Stimulated activated CD8-positive, alpha-beta memory T cell treated with anti-CD3 and anti-CD28 coated beads, Interleukin-12 subunit alpha, Interleukin-12 subunit beta, amount 100 ng/mL, for 4 hours (primary cell): ENCODE data around the gene APBB1.

Experiments
- DNase-seq: peaks from one replicate; pipeline ENCODE4 v3.0.0-alpha.2; 2020; ENCODE audit warnings: low read depth

APBB1 gene

GRCh38 chr11:6419009-6419631 lies at the start of gene APBB1:
Gene APBB1 (minus strand): TSS chr11:6419094. CDS start chr11:6411347, 7,747 bp downstream.
- peak; percentile 57 for DNase-seq

GRCh38 chr11:6459099-6459450 lies 40.2 kb upstream of the APBB1 start:
- DNase-seq, result no peak

DNA sequence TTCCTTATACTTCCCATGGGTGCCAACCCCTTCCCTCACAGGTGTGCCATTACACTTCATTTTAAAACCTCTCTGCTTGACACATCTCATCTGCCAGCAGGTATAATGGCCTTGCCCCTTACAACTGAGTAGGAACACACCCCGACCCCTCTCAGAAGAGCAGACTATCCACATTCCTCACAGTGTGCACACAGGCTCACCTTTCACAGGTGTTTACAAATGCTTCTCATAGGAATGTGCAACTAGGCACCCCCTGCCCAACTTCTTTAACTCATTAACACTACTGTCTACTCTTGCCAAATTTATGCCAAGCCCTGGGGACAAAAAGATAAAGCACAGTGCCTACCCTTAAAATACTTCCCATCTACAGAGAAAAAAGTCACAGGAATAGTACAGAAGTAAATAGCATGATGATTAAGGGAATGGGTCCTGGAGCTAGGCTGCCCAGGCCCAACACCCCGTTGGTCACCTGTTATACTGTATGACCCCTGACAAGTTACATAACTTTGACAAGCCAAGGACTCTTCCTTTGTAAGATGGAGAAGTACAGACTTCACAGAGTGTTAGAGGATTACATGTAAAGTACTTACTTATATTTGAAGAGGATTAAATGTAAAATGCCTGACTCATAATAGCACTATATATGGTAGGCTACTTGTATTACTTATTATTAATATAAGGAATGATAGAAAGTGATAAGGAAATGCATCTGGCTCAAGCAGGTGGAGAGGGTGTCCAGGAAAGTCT lies 39.6 kb upstream of the APBB1 start:
- no peak for DNase-seq

DNA sequence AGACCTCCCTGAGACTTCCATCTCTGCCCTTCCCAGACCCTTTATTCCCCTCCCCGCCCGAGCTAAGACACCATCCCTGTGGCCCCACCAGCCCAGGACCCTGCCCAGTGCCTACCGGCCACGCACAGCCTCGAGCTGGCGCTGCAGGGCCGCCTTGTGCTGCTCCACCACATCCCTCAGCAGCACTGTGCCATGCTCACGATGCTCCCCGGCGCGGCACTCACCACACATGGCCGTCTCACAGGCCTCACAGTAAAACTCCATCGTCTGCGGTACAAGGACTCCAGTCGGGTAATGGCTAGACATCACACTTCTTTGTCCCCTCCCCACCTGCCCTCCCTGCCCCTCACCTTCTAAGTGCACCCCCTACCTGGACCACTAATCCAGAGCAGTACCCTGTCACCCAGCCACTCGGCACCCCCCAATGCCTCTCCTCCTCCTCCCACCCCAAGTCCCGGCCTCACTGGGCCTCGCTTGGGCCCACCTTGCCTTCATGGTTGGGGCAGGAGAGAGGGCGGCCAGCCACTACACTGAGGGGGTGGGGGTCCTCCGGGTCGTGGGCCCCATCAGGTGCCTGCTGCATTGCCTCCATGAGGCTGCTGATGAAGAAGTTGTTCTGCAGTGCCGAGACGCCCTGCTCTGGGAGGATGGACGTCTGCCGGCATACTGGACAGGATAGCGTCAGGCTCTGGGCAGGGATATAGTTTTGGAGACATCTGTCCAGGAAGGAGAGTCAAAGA lies 38.9 kb upstream of the APBB1 start:
- no peak for DNase-seq

GRCh38 chr11:6456361-6457073 lies 37.6 kb upstream of the APBB1 start:
- no peak for DNase-seq

GRCh38 chr11:6455070-6455469 lies 36.2 kb upstream of the APBB1 start:
- DNase-seq, result no peak

DNA sequence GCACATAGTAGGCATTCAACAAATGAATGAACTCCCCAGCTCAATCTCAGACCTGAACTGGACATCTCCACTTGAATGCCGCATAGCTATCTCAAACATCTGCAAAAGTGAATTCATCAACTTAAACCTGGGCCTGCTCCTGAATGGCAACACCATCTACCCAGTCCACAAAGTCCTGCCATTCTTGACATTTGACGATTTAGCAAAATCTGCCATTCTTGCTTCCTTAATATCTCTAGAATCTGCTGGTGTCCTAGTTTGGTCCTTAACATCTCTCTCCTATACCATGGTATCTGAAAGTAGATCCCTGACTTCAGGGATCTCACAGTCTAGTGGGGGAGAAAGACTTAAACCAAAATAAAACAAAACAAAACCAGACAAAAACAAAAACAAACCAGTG lies 34.3 kb upstream of the APBB1 start:
- no peak for DNase-seq

DNA sequence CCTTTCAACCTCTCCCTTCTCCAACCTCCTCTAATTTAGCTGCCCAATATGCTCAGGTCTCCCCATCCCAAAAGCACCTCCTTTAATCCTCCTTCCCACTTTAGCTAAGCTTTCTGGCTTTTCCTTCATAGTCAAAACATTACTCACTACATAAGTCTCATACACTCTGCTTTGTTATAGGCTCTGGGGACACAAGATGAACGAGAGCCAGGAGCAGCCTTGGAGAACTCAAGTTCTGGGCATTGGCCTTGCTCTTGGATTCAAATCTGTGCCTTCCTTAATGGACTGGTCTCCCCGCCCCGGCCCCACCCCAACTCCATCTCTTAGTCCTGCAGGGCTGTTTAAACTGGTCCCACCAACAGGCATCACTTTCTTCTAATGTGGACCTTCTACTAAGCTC lies 33.3 kb upstream of the APBB1 start:
- DNase-seq, result no peak

DNA sequence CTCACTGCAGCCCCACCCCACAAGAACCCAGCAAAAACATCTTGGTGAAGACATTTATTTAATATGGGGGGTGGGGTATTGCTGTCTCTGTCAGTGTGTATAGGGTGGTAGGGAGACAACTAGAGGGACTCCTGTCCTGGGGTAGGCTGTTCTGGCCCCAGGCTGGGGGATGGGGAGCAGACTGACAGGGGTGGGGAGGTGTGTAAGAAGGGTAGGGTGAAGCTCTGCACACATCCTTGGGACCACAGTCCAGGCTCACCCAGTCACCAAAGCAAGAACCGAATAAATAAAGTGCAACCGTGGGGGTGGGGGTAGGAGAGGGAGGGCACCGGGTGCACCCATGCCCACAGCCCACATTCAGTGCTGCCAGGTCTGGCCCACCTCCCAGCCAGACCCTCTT lies 29.7 kb upstream of the APBB1 start:
- DNase-seq, result no peak

DNA sequence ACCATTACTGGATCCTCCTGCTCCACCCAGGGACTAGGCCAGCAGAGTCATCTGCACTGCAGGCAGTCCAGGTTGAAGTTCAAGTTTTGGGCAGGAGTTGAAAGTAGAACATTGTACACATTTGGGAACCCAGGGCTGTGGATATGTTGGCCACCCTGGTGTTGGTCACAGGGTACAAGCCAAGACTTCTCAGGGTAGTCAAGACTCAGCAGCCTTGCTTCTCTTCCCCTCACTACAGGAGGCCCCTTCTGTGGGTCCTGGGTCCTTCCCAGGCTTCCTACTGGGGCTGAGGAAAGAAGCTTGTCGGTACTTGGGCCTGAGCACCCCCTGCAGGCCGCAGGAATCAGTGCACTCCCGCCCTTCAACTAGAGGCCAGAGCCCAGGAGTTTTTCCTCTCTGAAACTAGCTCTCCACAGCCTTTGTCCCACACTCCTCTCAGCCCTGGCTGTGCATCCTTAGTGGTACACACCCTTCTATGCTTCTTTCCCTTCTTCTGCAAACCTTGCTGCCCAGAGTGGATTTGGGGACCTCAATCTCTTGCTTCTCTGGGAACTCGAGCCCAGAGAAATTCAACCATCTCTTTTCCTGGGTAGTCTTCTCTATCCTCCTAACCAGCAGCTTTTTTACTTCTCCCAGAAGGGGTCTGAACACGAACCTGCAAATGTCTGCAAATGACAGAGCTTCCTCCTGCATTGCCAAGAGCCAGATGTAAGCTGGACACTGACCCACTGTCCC lies 24.5 kb upstream of the APBB1 start:
- peak; percentile 14 for DNase-seq

GRCh38 chr11:6442441-6442840 lies 23.5 kb upstream of the APBB1 start:
- no peak for DNase-seq

DNA sequence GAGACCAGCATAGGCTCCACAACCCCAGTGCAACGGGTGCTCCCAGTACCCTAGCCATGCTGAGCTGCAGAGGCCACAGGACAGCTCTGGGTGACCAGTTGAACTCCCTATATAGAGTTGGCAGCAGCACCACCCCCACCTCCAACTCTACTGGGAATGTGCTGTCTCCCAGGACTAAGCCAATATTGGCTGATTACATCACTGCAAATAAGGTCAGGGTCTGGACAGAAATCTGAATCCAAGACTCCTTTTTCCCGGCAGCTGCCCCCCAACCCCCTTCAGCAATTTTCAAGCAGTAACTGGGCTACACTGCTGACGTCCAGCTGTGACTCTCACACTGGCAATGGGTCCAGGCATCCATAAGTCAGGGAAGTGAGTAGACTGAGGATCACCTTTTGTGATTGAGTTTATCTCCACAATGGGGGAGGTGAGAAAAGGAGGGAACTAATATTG lies 22.0 kb upstream of the APBB1 start, which contains the start of gene HPX:
HPX (minus strand) TSS at position 82 of the 453 bp plus-strand sequence; CDS start at position 58, 24 bp downstream.
- no peak for DNase-seq

DNA sequence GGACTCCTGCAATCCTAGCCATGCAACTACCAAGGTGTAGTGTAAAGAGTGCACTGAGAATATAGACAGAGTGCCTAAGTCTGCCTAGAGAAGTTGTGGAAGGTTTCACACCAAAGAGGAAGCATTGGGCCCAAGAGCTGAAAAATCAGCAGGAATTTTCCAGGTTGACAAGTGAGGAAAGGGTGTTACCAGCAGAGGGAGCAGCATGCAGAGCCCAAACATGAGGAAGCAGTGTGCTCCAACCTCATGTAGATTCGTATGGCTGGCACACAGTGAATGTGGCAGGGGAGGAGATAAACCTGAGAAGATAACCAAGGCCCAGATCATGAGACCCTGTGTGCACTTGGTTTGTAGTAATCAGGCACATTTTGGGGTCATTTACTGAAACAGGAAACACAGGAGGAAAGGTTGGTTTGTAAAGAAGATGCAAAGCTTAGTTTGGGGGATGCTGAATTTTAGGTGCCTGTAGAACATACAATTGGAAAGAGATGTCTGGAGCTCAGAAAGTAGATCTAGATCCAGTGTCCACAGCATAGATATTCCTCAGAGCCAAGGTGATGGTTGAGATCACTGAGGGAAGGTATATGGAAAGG lies 20.2 kb upstream of the APBB1 start:
- no peak for DNase-seq

- DNase-seq, result no peak
Observed at GRCh38 chr11:6437993-6438392, 19.1 kb upstream of the APBB1 start.

DNA sequence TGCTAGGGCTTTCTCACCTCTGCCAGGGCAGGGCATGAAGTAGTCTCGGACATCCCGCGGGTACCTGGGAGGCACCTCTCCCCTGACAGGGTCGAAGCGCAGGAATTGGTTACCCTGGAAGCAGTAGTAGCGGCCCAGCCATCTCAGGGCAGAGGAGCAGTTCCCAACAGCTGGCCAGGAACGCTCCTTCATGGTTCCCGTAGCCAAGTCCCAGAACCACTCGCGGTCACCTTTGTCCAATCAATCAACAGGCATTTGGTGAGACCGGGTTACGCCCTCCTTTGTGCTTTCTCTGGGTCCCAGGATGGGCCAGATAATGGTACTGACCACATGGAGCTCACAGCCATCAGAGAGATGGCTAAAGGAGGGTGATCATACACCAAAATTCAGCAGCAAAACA lies 18.5 kb upstream of the APBB1 start:
- no peak for DNase-seq

- DNase-seq, result no peak
Observed at GRCh38 chr11:6433998-6434660, 15.2 kb upstream of the APBB1 start.

DNA sequence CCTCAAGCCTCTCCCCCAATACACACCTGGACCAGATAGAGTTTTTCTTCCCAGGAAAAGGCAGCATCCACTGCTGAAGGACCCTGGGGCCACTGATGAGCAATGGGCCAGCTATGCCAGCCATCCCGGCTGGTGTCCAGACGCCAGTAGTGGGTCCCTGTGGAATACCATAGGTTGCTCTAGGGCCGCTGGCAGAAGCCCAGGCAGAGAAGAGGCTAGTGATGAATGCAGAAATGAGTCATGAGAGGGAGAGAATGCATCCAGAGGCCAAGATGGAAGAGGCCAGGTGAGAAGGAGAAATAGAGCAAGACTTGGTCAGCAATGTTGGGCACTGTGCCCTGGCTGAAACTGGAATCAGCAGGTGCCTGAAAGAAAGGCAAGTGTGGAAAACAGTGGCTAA lies 13.0 kb upstream of the APBB1 start:
- no peak for DNase-seq

- DNase-seq, result no peak
Observed at GRCh38 chr11:6427516-6427915, 8.6 kb upstream of the APBB1 start.

- DNase-seq, result no peak
Observed at GRCh38 chr11:6420677-6421076, 1.8 kb upstream of the APBB1 start.

- DNase-seq, result no peak
Observed at GRCh38 chr11:6418557-6419008, 311 bp downstream of the APBB1 start.
